HCT116 (cell line): Measurements from ENCODE around the gene UXT. TPM values are rescaled to one million over a fixed set of nuclear protein-coding genes. Genes with fewer than 3 reads are reported as not detected.

Source experiments
- ATAC-seq: fragments of 200-7000 bp; cut with Tn5 transposase; 2 replicates; pipeline ENCODE4 v1.9.1; 2020; ENCODE audit warnings: mild to moderate bottlenecking, moderate library complexity
- BruUV-seq: library from RNA; stranded (reverse); fragments of 400-500 nt; replicated peaks from 2 replicates; lab custom pipeline; 2021; lab: Mats Ljungman, UMichigan
- CTCF ChIA-PET: fragments of 300-600 bp; sonication (Branson Sonifier 250); formaldehyde crosslinking; loops from one replicate; lab custom pipeline; 2021; ENCODE audit warnings: antibody characterized with exemption; lab: Charles Lee
- POLR2A ChIA-PET: fragments of 300-600, 350-600 bp; sonication (Branson Sonifier 250); formaldehyde crosslinking; loops from one replicate; lab custom pipeline; 2021; ENCODE audit warnings: antibody characterized with exemption; lab: Charles Lee
- RAD21 ChIA-PET, 2 experiments: fragments of 300-600 bp; sonication (Branson Sonifier 250); formaldehyde crosslinking; loops; one replicate each; lab custom pipeline; 2023; ENCODE audit warnings: low total read pairs in 2 of 2; ENCODE audit not compliant: uncharacterized antibody in 2 of 2, unreplicated experiment in 2 of 2, low non-redundant PET in 1 of 2; lab: Charles Lee
- DNase-seq: peaks from one replicate; pipeline ENCODE4 v3.0.0-alpha.2; 2010; ENCODE audit warnings: low read depth, low spot score
- H2AFZ ChIP-seq: fragments of 200-600 bp; shearing (Covaris generic), sonication (generic); 2 replicates; pipeline ENCODE4 v1.6.1; 2017; ENCODE audit warnings: low read depth, mixed run types, mixed read lengths, antibody characterized with exemption, low read length; ENCODE audit not compliant: poor library complexity, severe bottlenecking
- H3K27ac ChIP-seq: 2 replicates; pipeline ENCODE4 v1.5.1; 2012; ENCODE audit warnings: low read depth, low read length
- H3K27me3 ChIP-seq: fragments of 200-600 bp; sonication (generic); 2 replicates; pipeline ENCODE4 v1.6.1; 2016; ENCODE audit warnings: mixed run types, low read length, mixed read lengths; ENCODE audit not compliant: insufficient read depth
- H3K36me3 ChIP-seq, 2 experiments: fragments of 200-500 bp in 1 of 2; fragments of 200-600 bp in 1 of 2; sonication (Bioruptor generic) in 1 of 2; sonication (generic) in 1 of 2; 2 replicates each; pipeline versions ENCODE4 v1.5.1 to v1.6.1; 2014 to 2016; ENCODE audit warnings: low read length in 2 of 2, inconsistent platforms in 1 of 2, mixed read lengths in 1 of 2, mixed run types in 1 of 2; ENCODE audit not compliant: insufficient read depth in 2 of 2, control insufficient read depth in 1 of 2
- H3K4me1 ChIP-seq, 2 experiments: fragments of 200-600 bp in 1 of 2; sonication (generic) in 1 of 2; 2 replicates each; pipeline versions ENCODE4 v1.5.1 to v1.6.1; 2012 to 2017; ENCODE audit warnings: low read length in 2 of 2, inconsistent platforms in 1 of 2, mild to moderate bottlenecking in 1 of 2, mixed read lengths in 1 of 2, mixed run types in 1 of 2, moderate library complexity in 1 of 2; ENCODE audit not compliant: insufficient read depth in 2 of 2, control insufficient read depth in 1 of 2
- H3K4me2 ChIP-seq: fragments of 200-600 bp; sonication (generic); 2 replicates; pipeline ENCODE4 v1.6.1; 2017; ENCODE audit warnings: mixed run types, low read length, mixed read lengths
- H3K4me3 ChIP-seq, 2 experiments: fragments of 200-600 bp in 1 of 2; sonication (generic) in 1 of 2; replicated peaks in 1 of 2; 2 replicates each; pipeline ENCODE4 v1.5.1; 2011 to 2016; ENCODE audit warnings: low read length in 2 of 2, control low read depth in 1 of 2, low read depth in 1 of 2, mild to moderate bottlenecking in 1 of 2, mixed read lengths in 1 of 2, mixed run types in 1 of 2
- H3K79me2 ChIP-seq: fragments of 200-600 bp; sonication (generic); 2 replicates; pipeline ENCODE4 v1.6.1; 2017; ENCODE audit warnings: mild to moderate bottlenecking, mixed run types, low read length, moderate library complexity, mixed read lengths; ENCODE audit not compliant: insufficient read depth
- H3K9ac ChIP-seq: fragments of 200-600 bp; sonication (generic); 2 replicates; pipeline ENCODE4 v1.6.1; 2016; ENCODE audit warnings: low read length, mixed read lengths
- H3K9me2 ChIP-seq: fragments of 200-600 bp; sonication (generic), shearing (Covaris generic); 2 replicates; pipeline ENCODE4 v1.6.1; 2017; ENCODE audit warnings: mixed run types, mild to moderate bottlenecking, moderate library complexity; ENCODE audit not compliant: insufficient read depth
- H3K9me3 ChIP-seq, 2 experiments: fragments of 200-500 bp in 1 of 2; fragments of 200-600 bp in 1 of 2; sonication (Bioruptor generic) in 1 of 2; sonication (generic) in 1 of 2; 2 replicates each; pipeline ENCODE4 v1.6.1; 2014 to 2017; ENCODE audit warnings: low read length in 2 of 2, mixed read lengths in 2 of 2, inconsistent platforms in 1 of 2, low read depth in 1 of 2, mild to moderate bottlenecking in 1 of 2, mixed run types in 1 of 2, moderate library complexity in 1 of 2; ENCODE audit not compliant: control insufficient read depth in 1 of 2, insufficient read depth in 1 of 2
- H4K20me1 ChIP-seq: fragments of 200-600 bp; sonication (generic), shearing (Covaris generic); 2 replicates; pipeline ENCODE4 v1.6.1; 2017; ENCODE audit warnings: mixed run types, mild to moderate bottlenecking, moderate library complexity; ENCODE audit not compliant: insufficient read depth
- CBX3 ChIP-seq: IDR thresholded peaks from 2 replicates; pipeline ENCODE4 v1.6.1; 2012; ENCODE audit warnings: low read depth
- CEBPB ChIP-seq: IDR thresholded peaks from 2 replicates; pipeline ENCODE4 v1.6.1; 2012; ENCODE audit warnings: low read depth
- EGR1 ChIP-seq: IDR thresholded peaks from 2 replicates; pipeline ENCODE4 v1.6.1; 2012; ENCODE audit warnings: low read depth
- EZH2 ChIP-seq: fragments of 200-600 bp; sonication (generic); IDR thresholded peaks from 2 replicates; pipeline ENCODE4 v1.6.1; 2017; ENCODE audit warnings: antibody characterized with exemption, mixed run types
- FOSL1 ChIP-seq: IDR thresholded peaks from 2 replicates; pipeline ENCODE4 v1.6.1; 2012; ENCODE audit warnings: low read depth
- JUND ChIP-seq: IDR thresholded peaks from 2 replicates; pipeline ENCODE4 v1.6.1; 2012
- POLR2AphosphoS5 ChIP-seq: IDR thresholded peaks from 2 replicates; pipeline ENCODE4 v1.6.1; 2011; ENCODE audit warnings: mild to moderate bottlenecking, low read depth, low read length, moderate library complexity
- RAD21 ChIP-seq: IDR thresholded peaks from 2 replicates; pipeline ENCODE4 v1.6.1; 2012; ENCODE audit warnings: low read depth, mild to moderate bottlenecking
- SIN3A ChIP-seq: IDR thresholded peaks from 2 replicates; pipeline ENCODE4 v1.6.1; 2012; ENCODE audit warnings: low read depth
- SP1 ChIP-seq: IDR thresholded peaks from 2 replicates; pipeline ENCODE4 v1.6.1; 2012; ENCODE audit warnings: low read depth
- SRF ChIP-seq: IDR thresholded peaks from 2 replicates; pipeline ENCODE4 v1.6.1; 2012; ENCODE audit warnings: low read depth
- YY1 ChIP-seq: IDR thresholded peaks from 2 replicates; pipeline ENCODE4 v1.6.1; 2011; ENCODE audit warnings: low read length, low read depth, moderate library complexity, mild to moderate bottlenecking; ENCODE audit not compliant: insufficient replicate concordance; ENCODE audit errors: extremely low read depth
- intact Hi-C: fragments of 100-400 bp; cut with micrococcal nuclease; formaldehyde crosslinking; loops from 2 replicates; pipeline ENCODE4 v1.10.0; 2022
- total RNA-seq: library from RNA; stranded (reverse); gene quantifications from one replicate; pipeline ENCODE4 v1.2.1, GENCODE V29; 2021; ENCODE audit not compliant: unreplicated experiment
- TF ChIP-seq, protein P1 (sequence below): IDR thresholded peaks from 2 replicates; pipeline ENCODE4 v1.6.1; 2012
- TF ChIP-seq, protein P2 (sequence below), 3 experiments: fragments of 200-600 bp in 1 of 3; sonication (generic) in 1 of 3; IDR thresholded peaks in 2 of 3; conservative IDR thresholded peaks in 1 of 3; 2 replicates each; pipeline ENCODE4 v1.5.1; 2012 to 2017; ENCODE audit warnings: low read depth in 2 of 3, low read length in 2 of 3, antibody characterized with exemption in 1 of 3, borderline replicate concordance in 1 of 3, control low read depth in 1 of 3, mild to moderate bottlenecking in 1 of 3, mixed read lengths in 1 of 3, mixed run types in 1 of 3, moderate library complexity in 1 of 3; ENCODE audit not compliant: insufficient read depth in 1 of 3

UXT gene
- total RNA-seq, 1 experiment from 2014 or later = 106 TPM

DNA sequence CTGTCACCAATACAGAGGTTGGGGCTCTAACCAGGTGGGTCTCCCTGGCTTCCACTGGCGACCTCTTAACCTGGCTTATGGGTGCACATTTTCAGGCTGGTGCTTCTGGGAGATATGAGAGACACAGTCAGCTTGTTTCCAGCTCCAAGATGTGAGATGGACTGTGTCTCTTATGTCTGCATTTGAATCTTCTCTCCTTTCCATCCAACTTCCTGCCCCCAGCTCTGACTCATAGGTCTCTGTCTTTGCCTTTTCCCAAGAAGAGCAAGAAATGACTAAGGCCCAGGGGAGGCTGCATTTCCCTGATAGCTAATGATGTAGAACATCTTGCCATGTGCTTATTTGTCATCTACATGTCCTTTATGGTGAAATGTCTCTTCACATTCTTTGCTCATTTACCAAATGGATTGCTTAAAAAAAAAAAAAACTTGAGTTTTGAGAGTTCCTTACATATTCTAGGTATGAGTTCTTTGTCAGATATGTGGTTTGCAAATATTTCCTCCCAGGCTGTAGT lies 3.2 kb upstream of the UXT start:
- intact Hi-C loops = no loop called here
- no peaks in the 10 kb centered on the region for H3K9me2 ChIP-seq
- H3K9me3 ChIP-seq = no peaks in the 10 kb centered on the region
- H3K27me3 ChIP-seq = no peaks in the 10 kb centered on the region
- H3K79me2 ChIP-seq = peaks cover 10% of the 10 kb centered on the region
- ChIA-PET CTCF (no interaction called here), POLR2A (no interaction called here), RAD21 (no interaction called here)
- peak; percentile 21; the same call in 1 of the 2 replicates for TF ChIP-seq FOSL1
- TF ChIP-seq EZH2 = no peak
- no peak for DNase-seq
- H4K20me1 ChIP-seq = no peaks in the 10 kb centered on the region
- H3K4me2 ChIP-seq = peak overlapping the region; percentile 44
- H2AFZ ChIP-seq = no peak overlapping the region
- H3K4me1 ChIP-seq = peaks cover 5 to 24% of the 10 kb centered on the region in 2 experiments; a peak in 3 of 4 replicates
- no TSS peak for BruUV-seq
- peaks cover 0 to 5% of the 10 kb centered on the region in 2 experiments; a peak in 1 of 4 replicates for H3K36me3 ChIP-seq
- no peak overlapping the region for H3K9ac ChIP-seq
- no peak for ATAC-seq
- no peak overlapping the region for H3K4me3 ChIP-seq
- no peak overlapping the region for H3K27ac ChIP-seq

DNA sequence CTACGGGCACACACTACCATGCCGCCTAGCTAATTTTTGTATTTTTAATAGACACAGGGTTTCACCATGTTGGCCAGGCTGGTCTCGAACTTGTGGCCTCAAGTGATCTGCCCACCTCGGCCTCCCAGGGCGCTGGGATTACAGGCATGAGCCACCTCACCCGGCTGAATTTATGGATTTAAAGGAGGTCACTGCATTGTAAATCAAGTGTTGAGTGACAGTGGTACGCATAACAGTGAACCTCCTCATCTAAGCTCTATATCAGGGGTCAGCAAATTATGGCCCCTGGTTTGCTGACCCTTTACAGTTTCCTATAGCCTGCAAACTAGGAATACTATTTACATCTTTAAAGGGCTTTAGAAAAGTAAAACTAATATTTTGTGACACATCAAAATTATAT lies 2.6 kb upstream of the UXT start:
- intact Hi-C loops = no loop called here
- Histone ChIP-seq H3K27me3 (no peaks in the 10 kb centered on the region), H3K79me2 (peaks cover 10% of the 10 kb centered on the region), H3K9me2 (no peaks in the 10 kb centered on the region), H3K4me2 (no peak overlapping the region), H4K20me1 (no peaks in the 10 kb centered on the region), H2AFZ (no peak overlapping the region), H3K4me1 (peaks cover 5 to 24% of the 10 kb centered on the region in 2 experiments; a peak in 3 of 4 replicates), H3K36me3 (peaks cover 6 to 11% of the 10 kb centered on the region in 2 experiments; a peak in 3 of 4 replicates), H3K4me3 (no peak overlapping the region), H3K9me3 (no peaks in the 10 kb centered on the region), H3K9ac (no peak overlapping the region), H3K27ac (no peak overlapping the region)
- RAD21 ChIA-PET = no interaction called here
- DNase-seq (no peak), ATAC-seq (no peak)
- BruUV-seq = no TSS peak
- CTCF ChIA-PET = no interaction called here
- POLR2A ChIA-PET = no interaction called here
- TF ChIP-seq CBX3 = no peak
- no peak for TF ChIP-seq JUND
- no peak for TF ChIP-seq SP1
- TF ChIP-seq RAD21 = no peak
- no peak for TF ChIP-seq SIN3A
- no peak for TF ChIP-seq YY1
- TF ChIP-seq, protein P1, sequence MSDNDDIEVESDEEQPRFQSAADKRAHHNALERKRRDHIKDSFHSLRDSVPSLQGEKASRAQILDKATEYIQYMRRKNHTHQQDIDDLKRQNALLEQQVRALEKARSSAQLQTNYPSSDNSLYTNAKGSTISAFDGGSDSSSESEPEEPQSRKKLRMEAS = no peak
- no peak for TF ChIP-seq EZH2
- TF ChIP-seq EGR1 = no peak
- no peak for TF ChIP-seq POLR2AphosphoS5
- TF ChIP-seq SRF = no peak
- no peak for TF ChIP-seq CEBPB
- TF ChIP-seq, protein P2, sequence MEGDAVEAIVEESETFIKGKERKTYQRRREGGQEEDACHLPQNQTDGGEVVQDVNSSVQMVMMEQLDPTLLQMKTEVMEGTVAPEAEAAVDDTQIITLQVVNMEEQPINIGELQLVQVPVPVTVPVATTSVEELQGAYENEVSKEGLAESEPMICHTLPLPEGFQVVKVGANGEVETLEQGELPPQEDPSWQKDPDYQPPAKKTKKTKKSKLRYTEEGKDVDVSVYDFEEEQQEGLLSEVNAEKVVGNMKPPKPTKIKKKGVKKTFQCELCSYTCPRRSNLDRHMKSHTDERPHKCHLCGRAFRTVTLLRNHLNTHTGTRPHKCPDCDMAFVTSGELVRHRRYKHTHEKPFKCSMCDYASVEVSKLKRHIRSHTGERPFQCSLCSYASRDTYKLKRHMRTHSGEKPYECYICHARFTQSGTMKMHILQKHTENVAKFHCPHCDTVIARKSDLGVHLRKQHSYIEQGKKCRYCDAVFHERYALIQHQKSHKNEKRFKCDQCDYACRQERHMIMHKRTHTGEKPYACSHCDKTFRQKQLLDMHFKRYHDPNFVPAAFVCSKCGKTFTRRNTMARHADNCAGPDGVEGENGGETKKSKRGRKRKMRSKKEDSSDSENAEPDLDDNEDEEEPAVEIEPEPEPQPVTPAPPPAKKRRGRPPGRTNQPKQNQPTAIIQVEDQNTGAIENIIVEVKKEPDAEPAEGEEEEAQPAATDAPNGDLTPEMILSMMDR (IDR thresholded peaks at IDR 0.05 in 2 of 3, conservative IDR thresholded peaks at IDR 0.05 in 1 of 3; ENCODE audit: borderline replicate concordance in 1 of 3, insufficient read depth in 1 of 3, low read depth in 2 of 3, low read length in 2 of 3) = no peak
- TF ChIP-seq, all 23 proteins: peak for 0
